Body of pancreas (tissue), 4 donors: ENCODE results near the gene APBA1.

ENCODE experiments used
- CTCF ChIP-seq, 7 experiments: fragments of 450-650 bp in 4 of 7; fragments of 200-600 bp in 3 of 7; sonication (generic) in 3 of 7; IDR thresholded peaks; one replicate each; pipeline ENCODE4 v1.5.1; 2016 to 2019; ENCODE audit warnings: antibody characterized with exemption in 7 of 7
- POLR2A ChIP-seq, 3 donors: fragments of 450-650 bp; IDR thresholded peaks; one replicate each; pipeline ENCODE4 v1.6.1; 2016; ENCODE audit warnings: antibody characterized with exemption in 3 of 3, mild to moderate bottlenecking in 2 of 3

- TF ChIP-seq CTCF (IDR thresholded peaks at IDR 0.05) (no peak), POLR2A (IDR thresholded peaks at IDR 0.05) (no peak)
Observed at GRCh38 chr9:69601698-69602097, 70.5 kb downstream of the APBA1 start.
